KBM-7 (cell line): ENCODE measurements around the gene OR51B6.
"Not testable (repeated sequence)": the region's sequence is repeated elsewhere in the genome, so short reads cannot be mapped to it uniquely, and the experiment has no call there.

Experiments
- DNase-seq: peaks from one replicate; pipeline ENCODE4 v3.0.0-alpha.2; 2015
- in situ Hi-C: fragments of 300-500 bp; cut with MboI; formaldehyde crosslinking; loops from 2 replicates; pipeline ENCODE4 v1.14.3; 2020; ENCODE audit warnings: low sequenced_read_pairs, low pct_unique_long_range_greater_than_20kb, mixed read lengths

Gene OR51B6

GRCh38 chr11:5362017-5362625, 10.8 kb downstream of the OR51B6 start:
- DNase-seq, result no peak
- in situ Hi-C loops, result no loop called here

- no peak for DNase-seq
- in situ Hi-C loops, result no loop called here
Measured at GRCh38 chr11:5363679-5364078, 12.4 kb downstream of the OR51B6 start.

- in situ Hi-C loops, result no loop called here
- DNase-seq, result no peak
Measured at GRCh38 chr11:5364214-5364613, 12.9 kb downstream of the OR51B6 start.

- in situ Hi-C loops, DNase-seq: not testable (repeated sequence)
Measured at GRCh38 chr11:5366365-5366764, 15.1 kb downstream of the OR51B6 start.

GRCh38 chr11:5366856-5367255, 15.5 kb downstream of the OR51B6 start:
- in situ Hi-C loops, result no loop called here
- DNase-seq, result no peak

GRCh38 chr11:5367448-5368074, 16.3 kb downstream of the OR51B6 start:
- in situ Hi-C loops, result no loop called here
- DNase-seq, result no peak

GRCh38 chr11:5368502-5369043, 17.3 kb downstream of the OR51B6 start:
- in situ Hi-C loops, result no loop called here
- no peak for DNase-seq

- in situ Hi-C loops, result no loop called here
- no peak for DNase-seq
Measured at GRCh38 chr11:5369789-5370188, 18.5 kb downstream of the OR51B6 start.

GRCh38 chr11:5380740-5381342, 29.5 kb downstream of the OR51B6 start:
- in situ Hi-C loops, result no loop called here
- DNase-seq, result peak; percentile 44

- in situ Hi-C loops, result no loop called here
- DNase-seq, result no peak
Measured at GRCh38 chr11:5383576-5383975, 32.3 kb downstream of the OR51B6 start, which contains the start of gene OR51M1. TSS of gene OR51M1 (plus strand) at chr11:5383812. CDS start at chr11:5389399, 5,587 bp downstream.

- DNase-seq, result no peak
- in situ Hi-C loops, result no loop called here
Measured at GRCh38 chr11:5384335-5384734, 33.0 kb downstream of the OR51B6 start.

- in situ Hi-C loops, result no loop called here
- no peak for DNase-seq
Measured at GRCh38 chr11:5390210-5390609, 38.9 kb downstream of the OR51B6 start.

GRCh38 chr11:5394091-5394490, 42.8 kb downstream of the OR51B6 start:
- in situ Hi-C loops, result no loop called here
- DNase-seq, result no peak

- in situ Hi-C loops, result no loop called here
- no peak for DNase-seq
Measured at GRCh38 chr11:5398936-5399335, 47.6 kb downstream of the OR51B6 start.
